ENCODE measurements around the gene TNFAIP8L3. TPM values are rescaled to one million over a fixed set of nuclear protein-coding genes. Genes with fewer than 3 reads are reported as not detected.

TNFAIP8L3 gene
- total and polyA plus RNA-seq, 2 of the 4 experiments (the other 2 are of a cell fraction), result 0.29 to 0.90 TPM

GRCh38 chr15:51077221-51078153 lies 17.2 kb downstream of the TNFAIP8L3 start:
- peak; percentile 73; the same call in 1 of the 2 replicates for ATAC-seq (ENCODE audit: low read depth)
- in situ Hi-C loops (cut with MboI; ENCODE audit: low sequenced_read_pairs), result no loop called here

More at GRCh38 chr15:51077221-51078153, 17.2 kb downstream of the TNFAIP8L3 start:
- H3K36me3 ChIP-seq (ENCODE audit: control insufficient read depth, insufficient read depth, low read length), result no peaks in the 10 kb centered on the region
- H4K8ac ChIP-seq (ENCODE audit: low read depth in 2 of 2, low read length in 2 of 2), result peak overlapping the region; percentile 43 to 77; a peak in 3 of 4 replicates
- 47% methylated on average over 6 of the region's 32 CpGs; no CpG with 5 or more reads in 1 of the 2 experiments for WGBS, 2 experiments (ENCODE audit: extremely low coverage in 2 of 2, insufficient read length in 1 of 2)
- H3K9me3 ChIP-seq (ENCODE audit: control insufficient read depth, insufficient read depth, low read length), result no peaks in the 10 kb centered on the region
- H4K20me1 ChIP-seq (ENCODE audit: insufficient read depth, low read length), result no peaks in the 10 kb centered on the region
- no peaks in the 10 kb centered on the region for H3K27me3 ChIP-seq (ENCODE audit: control insufficient read depth, insufficient read depth, low read length)
- H3K56ac ChIP-seq (ENCODE audit: extremely low read depth, insufficient read depth, low read length), result no peak overlapping the region
- no peaks in the 10 kb centered on the region for H3K9me1 ChIP-seq (ENCODE audit: insufficient read depth, low read length)
- no peak overlapping the region for H4K5ac ChIP-seq (ENCODE audit: low read depth, low read length)
- H2BK15ac ChIP-seq (ENCODE audit: low read depth, low read length), result no peak overlapping the region
- H3K23ac ChIP-seq (ENCODE audit: low read depth, low read length), result no peak overlapping the region
- no peak overlapping the region for H3K27ac ChIP-seq (ENCODE audit: insufficient read depth, low read length)
- H3K4ac ChIP-seq (ENCODE audit: low read depth, low read length), result no peak overlapping the region
- no peak for DNase-seq
- H2AFZ ChIP-seq (replicated peaks; ENCODE audit: low read length, poor library complexity), result peak overlapping the region; percentile 64
- no peak overlapping the region for H3K14ac ChIP-seq (replicated peaks; ENCODE audit: low read depth, low read length)
- TF ChIP-seq BHLHE40 (IDR thresholded peaks at IDR 0.05; ENCODE audit: low read depth, low read length), result no peak
- no TSS peak for BruUV-seq (replicated peaks)
- H2AK9ac ChIP-seq (replicated peaks; ENCODE audit: low read depth, low read length, poor library complexity), result no peak overlapping the region
- CTCF ChIA-PET, result no interaction called here
- POLR2A ChIA-PET (ENCODE audit: unreplicated experiment), result interaction anchor here (0.6 kb wide), 1 partner anchor 150 kb away, joined by 3 read pairs; no protein-coding TSS in a partner anchor
- no peak overlapping the region for H2BK5ac ChIP-seq (ENCODE audit: low read depth, low read length, poor library complexity, severe bottlenecking)
- H3K9ac ChIP-seq (ENCODE audit: low read depth, low read length), result no peak overlapping the region
- H2BK120ac ChIP-seq (ENCODE audit: low read depth, low read length), result no peak overlapping the region
- no peak overlapping the region for H3K4me2 ChIP-seq (ENCODE audit: low read depth, low read length)
- peak overlapping the region; percentile 6; the same call in 1 of the 2 replicates for H4K91ac ChIP-seq (ENCODE audit: insufficient read depth, low read depth, low read length)
- intact Hi-C loops (cut with micrococcal nuclease), result no loop called here
- H2BK20ac ChIP-seq (ENCODE audit: low read depth, low read length), result no peak overlapping the region
- H2AK5ac ChIP-seq (ENCODE audit: low read depth, low read length), result peak overlapping the region; percentile 62; the same call in 1 of the 2 replicates
- dilution Hi-C loops (cut with HindIII; ENCODE audit: low sequenced_read_pairs, unreplicated experiment), result no loop called here
- H3K18ac ChIP-seq (ENCODE audit: low read depth, low read length), result no peak overlapping the region
- H3K4me1 ChIP-seq (ENCODE audit: control insufficient read depth, insufficient read depth, low read length), result no peaks in the 10 kb centered on the region
- no peaks in the 10 kb centered on the region for H3K79me1 ChIP-seq (ENCODE audit: low read depth in 1 of 2, low read length in 2 of 2)
- H3K4me3 ChIP-seq (ENCODE audit: insufficient read depth, low read depth, low read length), result no peak overlapping the region
